NT2/D1 (cell line): Measurements from ENCODE around the gene PARD6G.

Experiments used
- SUZ12 ChIP-seq: IDR thresholded peaks from 2 replicates; pipeline ENCODE4 v1.6.1; 2011; ENCODE audit not compliant: insufficient read length, insufficient read depth; ENCODE audit errors: extremely low read depth
- YY1 ChIP-seq: IDR thresholded peaks from 2 replicates; pipeline ENCODE4 v1.6.1; 2011; ENCODE audit not compliant: insufficient read length, insufficient read depth
- ZNF274 ChIP-seq: IDR thresholded peaks from 2 replicates; pipeline ENCODE4 v1.6.1; 2011; ENCODE audit warnings: mild to moderate bottlenecking, low read depth, low read length

- no peak for TF ChIP-seq SUZ12
- no peak for TF ChIP-seq YY1
- no peak for TF ChIP-seq ZNF274
These were observed 6.7 kb upstream of the PARD6G start for GRCh38 chr18:80253871-80254492.
